Right lobe of liver (tissue), 6 donors: Measurements from ENCODE around the gene CRYGA. TPM values are rescaled to one million over a fixed set of nuclear protein-coding genes. Genes with fewer than 3 reads are reported as not detected.

ENCODE experiments used
- ATAC-seq, 4 donors: fragments of 200-7000 bp; cut with Tn5 transposase; one replicate each; pipeline ENCODE4 v1.9.1; 2020; ENCODE audit warnings: mild to moderate bottlenecking in 4 of 4, moderate library complexity in 4 of 4
- DNase-seq, 3 donors: peaks; one replicate each; pipeline ENCODE4 v3.0.0-alpha.2; 2020
- H3K27ac ChIP-seq, 3 donors: fragments of 200-600 bp; one replicate each; pipeline ENCODE4 v1.8.0; 2022
- H3K27me3 ChIP-seq, 2 donors: fragments of 200-600 bp; one replicate each; pipeline ENCODE4 v1.8.0; 2022
- H3K36me3 ChIP-seq, 4 donors: fragments of 200-600 bp; sonication (generic) in 1 of 4; one replicate each; pipeline versions ENCODE4 v1.5.1 to v1.8.0; 2017 to 2022; ENCODE audit warnings: control low read depth in 1 of 4
- H3K4me1 ChIP-seq, 4 donors: fragments of 200-600 bp; sonication (generic) in 1 of 4; one replicate each; pipeline versions ENCODE4 v1.5.1 to v1.8.0; 2017 to 2022; ENCODE audit warnings: control low read depth in 1 of 4
- H3K4me3 ChIP-seq, 3 donors: fragments of 200-600 bp; one replicate each; pipeline ENCODE4 v1.8.0; 2022
- H3K9me3 ChIP-seq, 4 donors: fragments of 200-600 bp; sonication (generic) in 1 of 4; one replicate each; pipeline versions ENCODE4 v1.5.1 to v1.8.0; 2017 to 2022; ENCODE audit warnings: control low read depth in 1 of 4
- POLR2A ChIP-seq: fragments of 450-650 bp; IDR thresholded peaks from one replicate; pipeline ENCODE4 v1.6.1; 2017; ENCODE audit warnings: antibody characterized with exemption, mild to moderate bottlenecking
- WGBS: methylation state at CpG from one replicate; pipeline ENCODE4 v1.1.6; 2018; ENCODE audit warnings: low coverage, low lambda C conversion rate; ENCODE audit not compliant: insufficient coverage; ENCODE audit errors: missing lambda C conversion rate; 5-methylcytosine and 5-hydroxymethylcytosine counted together
- intact Hi-C, 2 donors: fragments of 100-400 bp; cut with DNase I; formaldehyde crosslinking; loops; one replicate each; pipeline versions ENCODE4 v1.11.2 to v1.14.1; 2022
- total RNA-seq, 6 experiments: library from RNA; depleted of rRNA in 2 of 6; stranded (reverse); fragments of >200 nt in 2 of 6; fragmentation: NEBNext Ultra II Directional in 3 of 6; extraction: Animal tissue kit (Norgen Biotek cat#: 25700) in 3 of 6; gene quantifications; one replicate each; pipeline versions ENCODE4 v1.1.0 to v1.2.4, GENCODE V29; 2016 to 2023
- TF ChIP-seq, protein P1 (sequence below), 4 donors: fragments of 200-600 bp in 3 of 4; fragments of 450-650 bp in 1 of 4; IDR thresholded peaks; one replicate each; pipeline versions ENCODE4 v1.5.1 to v1.8.0; 2016 to 2022; ENCODE audit warnings: antibody characterized with exemption in 4 of 4, mild to moderate bottlenecking in 2 of 4
- donor health status: DM: no; HTN: yes; CAD: no.
- donor health status: DM: no; HTN: no; CAD: no.
- donor health status: DM: no; HTN: no; CAD: no.
- donor health status: DM: no; HTN: yes; CAD: no.
- donor health status: DM: no; HTN: yes; CAD: no.

The CRYGA gene
- total RNA-seq, 6 experiments from 2014 or later = not detected

DNA sequence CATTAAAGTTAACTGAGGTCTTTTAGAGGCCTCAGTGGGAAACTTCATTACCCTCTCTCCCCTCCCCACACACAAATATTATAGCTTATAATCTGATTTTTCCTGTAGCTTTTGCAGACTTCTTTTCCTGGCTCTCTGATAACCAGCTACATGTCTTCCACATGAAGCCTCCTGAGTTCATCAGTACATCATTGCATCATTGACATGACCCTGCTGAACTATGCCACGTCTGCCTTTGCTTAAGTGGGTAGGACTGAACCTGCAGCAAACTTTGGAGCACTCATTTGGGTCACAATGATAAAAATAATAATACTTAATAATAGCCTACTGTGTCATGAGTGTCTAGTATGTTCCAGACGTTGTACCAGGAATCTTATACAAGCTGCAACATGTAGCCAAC is 7.0 kb downstream of the CRYGA start:
- intact Hi-C loops = no loop called here
- H3K36me3 ChIP-seq = no peaks in the 10 kb centered on the region
- H3K27ac ChIP-seq = no peak overlapping the region
- WGBS = 37% methylated on average over 2 of the region's 2 CpGs
- ATAC-seq = peak in 3 of 4 donors; percentile 39 to 89 (median 52)
- H3K4me1 ChIP-seq = no peaks in the 10 kb centered on the region
- TF ChIP-seq, protein P1, sequence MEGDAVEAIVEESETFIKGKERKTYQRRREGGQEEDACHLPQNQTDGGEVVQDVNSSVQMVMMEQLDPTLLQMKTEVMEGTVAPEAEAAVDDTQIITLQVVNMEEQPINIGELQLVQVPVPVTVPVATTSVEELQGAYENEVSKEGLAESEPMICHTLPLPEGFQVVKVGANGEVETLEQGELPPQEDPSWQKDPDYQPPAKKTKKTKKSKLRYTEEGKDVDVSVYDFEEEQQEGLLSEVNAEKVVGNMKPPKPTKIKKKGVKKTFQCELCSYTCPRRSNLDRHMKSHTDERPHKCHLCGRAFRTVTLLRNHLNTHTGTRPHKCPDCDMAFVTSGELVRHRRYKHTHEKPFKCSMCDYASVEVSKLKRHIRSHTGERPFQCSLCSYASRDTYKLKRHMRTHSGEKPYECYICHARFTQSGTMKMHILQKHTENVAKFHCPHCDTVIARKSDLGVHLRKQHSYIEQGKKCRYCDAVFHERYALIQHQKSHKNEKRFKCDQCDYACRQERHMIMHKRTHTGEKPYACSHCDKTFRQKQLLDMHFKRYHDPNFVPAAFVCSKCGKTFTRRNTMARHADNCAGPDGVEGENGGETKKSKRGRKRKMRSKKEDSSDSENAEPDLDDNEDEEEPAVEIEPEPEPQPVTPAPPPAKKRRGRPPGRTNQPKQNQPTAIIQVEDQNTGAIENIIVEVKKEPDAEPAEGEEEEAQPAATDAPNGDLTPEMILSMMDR (IDR thresholded peaks at IDR 0.05) = no peak
- TF ChIP-seq POLR2A = no peak
- no peak overlapping the region for H3K4me3 ChIP-seq
- no peaks in the 10 kb centered on the region for H3K9me3 ChIP-seq
- no peak for DNase-seq
- H3K27me3 ChIP-seq = no peaks in the 10 kb centered on the region

DNA sequence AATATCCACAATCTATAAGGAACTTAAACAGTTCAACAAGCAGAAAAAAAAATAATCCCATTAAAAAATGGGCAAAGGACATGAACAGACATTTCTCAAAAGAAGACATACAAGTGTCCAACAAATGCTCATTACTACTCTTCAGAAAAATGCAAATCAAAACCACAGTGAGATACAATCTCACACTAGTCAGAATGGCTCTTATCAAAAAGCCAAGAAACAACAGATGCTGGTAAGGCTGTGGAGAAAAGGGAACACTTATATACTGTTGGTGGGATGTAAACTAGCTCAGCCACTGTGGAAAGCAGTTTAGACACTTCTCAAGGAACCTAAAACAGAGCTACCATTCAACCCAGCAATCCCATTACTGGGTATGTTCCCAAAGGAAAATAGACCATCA is 10.2 kb downstream of the CRYGA start:
- H3K27me3 ChIP-seq = no peaks in the 10 kb centered on the region
- intact Hi-C loops = no loop called here
- no peak overlapping the region for H3K27ac ChIP-seq
- no peaks in the 10 kb centered on the region for H3K4me1 ChIP-seq
- no peak overlapping the region for H3K4me3 ChIP-seq
- ATAC-seq (no peak), DNase-seq (no peak)
- TF ChIP-seq POLR2A = no peak
- TF ChIP-seq, protein P1 (IDR thresholded peaks at IDR 0.05) = no peak
- no peaks in the 10 kb centered on the region for H3K36me3 ChIP-seq
- H3K9me3 ChIP-seq = no peaks in the 10 kb centered on the region

- intact Hi-C loops = no loop called here
- no peak for DNase-seq
- Histone ChIP-seq H3K27ac (no peak overlapping the region), H3K9me3 (no peaks in the 10 kb centered on the region), H3K36me3 (no peaks in the 10 kb centered on the region), H3K4me3 (no peak overlapping the region), H3K27me3 (no peaks in the 10 kb centered on the region), H3K4me1 (no peaks in the 10 kb centered on the region)
- TF ChIP-seq, protein P1 (IDR thresholded peaks at IDR 0.05) = no peak
- TF ChIP-seq POLR2A = no peak
- WGBS = 90% methylated on average over 1 of the region's 1 CpG
- no peak for ATAC-seq
These were observed 12.4 kb downstream of the CRYGA start for GRCh38 chr2:208150956-208151355.

DNA sequence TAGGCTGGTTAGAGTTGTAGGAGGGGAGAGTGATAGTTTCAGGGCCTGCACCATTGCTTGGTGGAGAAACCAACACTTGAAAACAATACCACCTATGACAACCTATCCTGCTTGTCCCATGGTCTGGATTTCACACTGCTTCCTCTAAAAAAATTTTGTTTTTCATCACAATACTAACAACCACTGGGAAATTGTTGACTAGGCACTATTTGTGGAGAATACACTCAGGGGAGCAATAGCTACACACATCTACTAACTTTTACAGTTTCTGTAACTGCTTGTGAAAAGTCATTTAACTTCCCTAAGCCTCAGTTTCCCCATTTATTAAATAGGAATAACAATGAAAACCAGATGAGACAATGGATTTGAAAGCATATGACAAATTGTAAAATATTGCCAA is 13.3 kb downstream of the CRYGA start:
- no peaks in the 10 kb centered on the region for H3K4me1 ChIP-seq
- ATAC-seq (no peak), DNase-seq (no peak)
- no peaks in the 10 kb centered on the region for H3K9me3 ChIP-seq
- no peaks in the 10 kb centered on the region for H3K36me3 ChIP-seq
- H3K4me3 ChIP-seq = no peak overlapping the region
- TF ChIP-seq, protein P1 (IDR thresholded peaks at IDR 0.05) = no peak
- no peak for TF ChIP-seq POLR2A
- H3K27me3 ChIP-seq = no peaks in the 10 kb centered on the region
- H3K27ac ChIP-seq = no peak overlapping the region
- intact Hi-C loops = no loop called here

DNA sequence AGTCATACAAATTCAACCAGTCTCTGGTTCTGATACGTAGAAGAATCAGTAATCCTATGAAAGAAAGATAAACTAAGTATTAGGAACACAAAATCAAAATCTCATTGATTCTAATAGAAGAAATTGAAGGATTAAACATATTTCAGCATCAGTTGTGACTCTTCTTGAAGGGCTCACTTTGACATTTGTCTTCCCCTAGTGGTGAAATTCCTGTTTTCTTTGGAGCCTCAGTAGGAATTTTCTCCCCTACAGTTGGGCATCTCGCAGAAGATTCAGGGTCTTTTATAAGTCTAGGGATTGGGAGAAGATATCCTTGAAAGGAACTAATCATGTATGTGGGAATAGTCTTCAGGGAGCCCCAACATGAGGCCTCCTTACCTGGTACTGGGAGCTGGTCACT is 14.6 kb downstream of the CRYGA start:
- intact Hi-C loops = no loop called here
- no peak overlapping the region for H3K27ac ChIP-seq
- no peak overlapping the region for H3K4me3 ChIP-seq
- DNase-seq (no peak), ATAC-seq (no peak)
- no peaks in the 10 kb centered on the region for H3K36me3 ChIP-seq
- no peaks in the 10 kb centered on the region for H3K4me1 ChIP-seq
- TF ChIP-seq, protein P1 (IDR thresholded peaks at IDR 0.05) = peak in 3 of 4 donors; percentile 13 to 28 (median 18)
- no peak for TF ChIP-seq POLR2A
- 75% methylated on average over 2 of the region's 2 CpGs for WGBS
- no peaks in the 10 kb centered on the region for H3K9me3 ChIP-seq
- no peaks in the 10 kb centered on the region for H3K27me3 ChIP-seq
